DND-41 (cell line): ENCODE measurements around the gene BMP2K.
"Not testable (repeated sequence)": the region's sequence is repeated elsewhere in the genome, so short reads cannot be mapped to it uniquely, and the experiment has no call there.

Experiments used
- ATAC-seq: fragments of 200-7000 bp; cut with Tn5 transposase; 3 replicates; pipeline ENCODE4 v1.9.1; 2021; ENCODE audit warnings: low read depth; ENCODE audit not compliant: insufficient read depth
- DNase-seq: peaks from one replicate; pipeline ENCODE4 v3.0.0-alpha.2; 2020
- H2AFZ ChIP-seq: 2 replicates; pipeline ENCODE4 v1.6.0; 2012; ENCODE audit warnings: low read depth, low read length
- H3K27ac ChIP-seq: 2 replicates; pipeline ENCODE4 v1.5.1; 2012; ENCODE audit warnings: low read length, inconsistent platforms
- H3K27me3 ChIP-seq: fragments of 200-600 bp; sonication (generic); 2 replicates; pipeline ENCODE4 v1.6.0; 2012; ENCODE audit warnings: low read length, mild to moderate bottlenecking, inconsistent platforms; ENCODE audit not compliant: insufficient read depth, poor library complexity
- H3K36me3 ChIP-seq: 2 replicates; pipeline ENCODE4 v1.5.1; 2012; ENCODE audit warnings: low read length, inconsistent platforms; ENCODE audit not compliant: insufficient read depth
- H3K4me1 ChIP-seq: 2 replicates; pipeline ENCODE4 v1.5.1; 2012; ENCODE audit warnings: mild to moderate bottlenecking, low read length; ENCODE audit not compliant: insufficient read depth
- H3K4me2 ChIP-seq: 2 replicates; pipeline ENCODE4 v1.6.0; 2012; ENCODE audit warnings: mild to moderate bottlenecking, moderate library complexity, low read length, inconsistent platforms; ENCODE audit not compliant: insufficient read depth
- H3K4me3 ChIP-seq, 2 experiments: fragments of 200-600 bp in 1 of 2; shearing (Covaris generic) in 1 of 2; 2 replicates each; pipeline ENCODE4 v1.5.1; 2012 to 2016; ENCODE audit warnings: inconsistent platforms in 2 of 2, low read length in 2 of 2, mild to moderate bottlenecking in 2 of 2, low read depth in 1 of 2, moderate library complexity in 1 of 2
- H3K79me2 ChIP-seq: 2 replicates; pipeline ENCODE4 v1.6.0; 2012; ENCODE audit warnings: low read length, inconsistent platforms; ENCODE audit not compliant: insufficient read depth
- H3K9ac ChIP-seq: 2 replicates; pipeline ENCODE4 v1.6.0; 2012; ENCODE audit warnings: low read depth, mild to moderate bottlenecking, inconsistent platforms, low read length, moderate library complexity
- H3K9me3 ChIP-seq: 2 replicates; pipeline ENCODE4 v1.5.1; 2012; ENCODE audit warnings: low read length, moderate library complexity, mild to moderate bottlenecking, inconsistent platforms; ENCODE audit not compliant: insufficient read depth, severe bottlenecking
- H4K20me1 ChIP-seq: 2 replicates; pipeline ENCODE4 v1.6.0; 2012; ENCODE audit warnings: low read length; ENCODE audit not compliant: insufficient read depth
- EZH2 ChIP-seq: IDR thresholded peaks from 3 replicates; pipeline ENCODE4 v1.6.1; 2012; ENCODE audit warnings: borderline replicate concordance, low read depth, mild to moderate bottlenecking, moderate library complexity, low read length, inconsistent platforms; ENCODE audit not compliant: severe bottlenecking
- TF ChIP-seq, protein P1 (sequence below): IDR thresholded peaks from 2 replicates; pipeline ENCODE4 v1.5.1; 2012; ENCODE audit warnings: borderline replicate concordance, low read length, moderate library complexity, mild to moderate bottlenecking; ENCODE audit not compliant: poor library complexity, severe bottlenecking; ENCODE audit errors: extremely low read depth

BMP2K gene

GRCh38 chr4:78787392-78788006 lies 11.3 kb downstream of the BMP2K start:
- Histone ChIP-seq H3K9me3 (no peaks in the 10 kb centered on the region), H3K27me3 (no peaks in the 10 kb centered on the region), H3K36me3 (no peaks in the 10 kb centered on the region), H4K20me1 (peaks cover 2% of the 10 kb centered on the region; the same call in 1 of the 2 replicates), H3K27ac (no peak overlapping the region), H3K4me1 (peaks cover 5% of the 10 kb centered on the region; the same call in 1 of the 2 replicates), H2AFZ (no peak overlapping the region), H3K4me3 (no peak overlapping the region), H3K79me2 (peaks cover 85% of the 10 kb centered on the region), H3K4me2 (no peak overlapping the region), H3K9ac (no peak overlapping the region)
- DNase-seq (no peak), ATAC-seq (no peak)
- no peak for TF ChIP-seq EZH2
- TF ChIP-seq, protein P1, sequence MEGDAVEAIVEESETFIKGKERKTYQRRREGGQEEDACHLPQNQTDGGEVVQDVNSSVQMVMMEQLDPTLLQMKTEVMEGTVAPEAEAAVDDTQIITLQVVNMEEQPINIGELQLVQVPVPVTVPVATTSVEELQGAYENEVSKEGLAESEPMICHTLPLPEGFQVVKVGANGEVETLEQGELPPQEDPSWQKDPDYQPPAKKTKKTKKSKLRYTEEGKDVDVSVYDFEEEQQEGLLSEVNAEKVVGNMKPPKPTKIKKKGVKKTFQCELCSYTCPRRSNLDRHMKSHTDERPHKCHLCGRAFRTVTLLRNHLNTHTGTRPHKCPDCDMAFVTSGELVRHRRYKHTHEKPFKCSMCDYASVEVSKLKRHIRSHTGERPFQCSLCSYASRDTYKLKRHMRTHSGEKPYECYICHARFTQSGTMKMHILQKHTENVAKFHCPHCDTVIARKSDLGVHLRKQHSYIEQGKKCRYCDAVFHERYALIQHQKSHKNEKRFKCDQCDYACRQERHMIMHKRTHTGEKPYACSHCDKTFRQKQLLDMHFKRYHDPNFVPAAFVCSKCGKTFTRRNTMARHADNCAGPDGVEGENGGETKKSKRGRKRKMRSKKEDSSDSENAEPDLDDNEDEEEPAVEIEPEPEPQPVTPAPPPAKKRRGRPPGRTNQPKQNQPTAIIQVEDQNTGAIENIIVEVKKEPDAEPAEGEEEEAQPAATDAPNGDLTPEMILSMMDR: no peak

DNA sequence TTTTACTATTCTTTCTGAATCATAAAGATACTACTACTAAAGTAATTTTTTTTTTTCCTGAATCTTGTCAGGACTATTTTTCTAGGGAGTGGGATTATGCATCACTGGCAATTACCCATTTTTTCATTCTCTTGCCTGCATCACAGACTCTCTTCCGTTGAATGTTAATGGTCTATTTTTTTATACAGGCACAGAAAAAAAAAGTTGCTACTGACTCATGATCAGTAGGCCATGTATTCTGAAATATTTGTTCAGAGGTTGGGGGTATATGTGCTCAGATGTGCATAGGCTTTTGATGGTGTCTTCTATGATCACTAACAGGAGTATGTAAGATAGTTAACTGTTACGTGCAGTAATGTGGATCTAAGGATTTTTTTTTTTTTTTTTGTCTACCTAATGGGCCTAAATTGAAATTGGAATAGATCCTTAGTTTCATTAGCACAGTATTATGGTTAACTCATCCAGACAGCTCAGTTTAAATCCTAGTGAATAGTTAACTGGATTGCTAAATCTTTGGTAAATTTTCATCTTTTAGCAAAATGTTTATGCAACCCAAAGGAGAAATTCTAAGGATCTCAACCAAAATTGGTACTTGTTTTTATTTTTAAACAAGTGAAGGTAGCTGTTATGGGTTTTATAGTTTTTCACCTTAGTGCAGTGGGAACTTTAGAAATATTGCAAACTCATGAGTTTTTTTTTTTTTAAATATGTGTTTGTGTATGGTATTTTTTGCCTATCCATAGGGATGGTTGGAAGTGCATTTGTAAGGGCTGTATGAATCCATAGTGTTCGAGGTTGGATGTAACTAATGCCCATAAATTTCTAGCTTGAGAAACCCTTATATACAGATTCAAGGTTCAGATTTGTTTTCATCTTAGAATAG lies 12.1 kb downstream of the BMP2K start:
- no peaks in the 10 kb centered on the region for H3K27me3 ChIP-seq
- H3K9ac ChIP-seq: no peak overlapping the region
- no peak overlapping the region for H3K4me3 ChIP-seq
- ATAC-seq (no peak), DNase-seq (no peak)
- H4K20me1 ChIP-seq: peaks cover 2% of the 10 kb centered on the region; the same call in 1 of the 2 replicates
- no peak overlapping the region for H3K4me2 ChIP-seq
- no peak overlapping the region for H2AFZ ChIP-seq
- no peaks in the 10 kb centered on the region for H3K36me3 ChIP-seq
- no peaks in the 10 kb centered on the region for H3K9me3 ChIP-seq
- peaks cover 5% of the 10 kb centered on the region; the same call in 1 of the 2 replicates for H3K4me1 ChIP-seq
- H3K27ac ChIP-seq: no peak overlapping the region
- TF ChIP-seq, protein P1: no peak
- TF ChIP-seq EZH2: no peak
- peaks cover 81% of the 10 kb centered on the region for H3K79me2 ChIP-seq

- not testable (repeated sequence) for H3K27me3 ChIP-seq, H2AFZ ChIP-seq, H4K20me1 ChIP-seq, H3K4me1 ChIP-seq, H3K9ac ChIP-seq, H3K4me2 ChIP-seq, H3K4me3 ChIP-seq, DNase-seq, H3K36me3 ChIP-seq, H3K27ac ChIP-seq, H3K9me3 ChIP-seq, ATAC-seq
- peaks cover 31% of the 10 kb centered on the region for H3K79me2 ChIP-seq
Measured at GRCh38 chr4:78795594-78796416, 19.7 kb downstream of the BMP2K start.
